BLaER1 (cell line): ENCODE measurements around the gene ELF5.

Experiments
- H3K27ac ChIP-seq: shearing (Covaris generic); formaldehyde crosslinking; 2 replicates; pipeline ENCODE4 v1.8.1; 2022
- H3K27me3 ChIP-seq: shearing (Covaris generic); formaldehyde crosslinking; 2 replicates; pipeline ENCODE4 v1.8.1; 2022
- H3K36me3 ChIP-seq: shearing (Covaris generic); formaldehyde crosslinking; 2 replicates; pipeline ENCODE4 v1.8.1; 2022
- H3K4me1 ChIP-seq: shearing (Covaris generic); formaldehyde crosslinking; 2 replicates; pipeline ENCODE4 v1.8.1; 2022
- H3K4me2 ChIP-seq: shearing (Covaris generic); formaldehyde crosslinking; 2 replicates; pipeline ENCODE4 v1.8.1; 2022
- H3K4me3 ChIP-seq: shearing (Covaris generic); formaldehyde crosslinking; 2 replicates; pipeline ENCODE4 v1.8.1; 2022
- H3K9ac ChIP-seq: shearing (Covaris generic); formaldehyde crosslinking; 2 replicates; pipeline ENCODE4 v1.8.1; 2022
- H3K9me3 ChIP-seq: shearing (Covaris generic); formaldehyde crosslinking; 2 replicates; pipeline ENCODE4 v1.8.1; 2022
- H4K20me1 ChIP-seq: shearing (Covaris generic); formaldehyde crosslinking; 2 replicates; pipeline ENCODE4 v1.8.1; 2022
- Cebpa-rat ChIP-seq: shearing (Covaris generic); IDR thresholded peaks from 2 replicates; pipeline ENCODE4 v1.8.1; 2022

The ELF5 gene

GRCh38 chr11:34480314-34480713 is 33.3 kb downstream of the ELF5 start:
- H3K4me1 ChIP-seq: no peaks in the 10 kb centered on the region
- H3K9me3 ChIP-seq: no peaks in the 10 kb centered on the region
- H3K27ac ChIP-seq: no peak overlapping the region
- H3K9ac ChIP-seq: no peak overlapping the region
- no peak overlapping the region for H3K4me3 ChIP-seq
- no peak for TF ChIP-seq Cebpa-rat
- no peaks in the 10 kb centered on the region for H3K36me3 ChIP-seq
- no peaks in the 10 kb centered on the region for H4K20me1 ChIP-seq
- no peak overlapping the region for H3K4me2 ChIP-seq
- no peaks in the 10 kb centered on the region for H3K27me3 ChIP-seq

- Histone ChIP-seq H3K4me3 (no peak overlapping the region), H3K27ac (no peak overlapping the region), H4K20me1 (no peaks in the 10 kb centered on the region), H3K9ac (no peak overlapping the region), H3K9me3 (no peaks in the 10 kb centered on the region), H3K27me3 (no peaks in the 10 kb centered on the region), H3K4me1 (no peaks in the 10 kb centered on the region), H3K4me2 (no peak overlapping the region), H3K36me3 (peaks cover 3% of the 10 kb centered on the region)
- TF ChIP-seq Cebpa-rat: no peak
Observed at GRCh38 chr11:34478845-34479663, 34.5 kb downstream of the ELF5 start.

- no peak overlapping the region for H3K4me3 ChIP-seq
- H3K9me3 ChIP-seq: no peaks in the 10 kb centered on the region
- no peaks in the 10 kb centered on the region for H3K27me3 ChIP-seq
- peaks cover 25% of the 10 kb centered on the region for H3K36me3 ChIP-seq
- H4K20me1 ChIP-seq: no peaks in the 10 kb centered on the region
- H3K9ac ChIP-seq: no peak overlapping the region
- no peak overlapping the region for H3K27ac ChIP-seq
- no peaks in the 10 kb centered on the region for H3K4me1 ChIP-seq
- H3K4me2 ChIP-seq: no peak overlapping the region
- no peak for TF ChIP-seq Cebpa-rat
Observed at GRCh38 chr11:34476849-34477248, 36.7 kb downstream of the ELF5 start.

- no peaks in the 10 kb centered on the region for H3K27me3 ChIP-seq
Observed at GRCh38 chr11:34475656-34476055, 37.9 kb downstream of the ELF5 start.

GRCh38 chr11:34473603-34474169 is 39.9 kb downstream of the ELF5 start:
- Histone ChIP-seq H3K4me1 (no peaks in the 10 kb centered on the region), H3K9ac (no peak overlapping the region), H3K27ac (no peak overlapping the region), H3K4me2 (no peak overlapping the region), H3K36me3 (peaks cover 56% of the 10 kb centered on the region), H3K4me3 (no peak overlapping the region), H4K20me1 (no peaks in the 10 kb centered on the region), H3K27me3 (no peaks in the 10 kb centered on the region), H3K9me3 (no peaks in the 10 kb centered on the region)
- TF ChIP-seq Cebpa-rat: peak; percentile 72; the same call in 1 of the 2 replicates

More at GRCh38 chr11:34475656-34476055, 37.9 kb downstream of the ELF5 start:
- Histone ChIP-seq H3K9me3 (no peaks in the 10 kb centered on the region), H3K36me3 (peaks cover 36% of the 10 kb centered on the region), H4K20me1 (no peaks in the 10 kb centered on the region), H3K27ac (no peak overlapping the region), H3K9ac (no peak overlapping the region), H3K4me1 (no peaks in the 10 kb centered on the region), H3K4me3 (no peak overlapping the region), H3K4me2 (no peak overlapping the region)
- TF ChIP-seq Cebpa-rat: no peak

GRCh38 chr11:34468209-34468841 is 45.3 kb downstream of the ELF5 start:
- H3K36me3 ChIP-seq: peaks cover 99% of the 10 kb centered on the region

GRCh38 chr11:34466802-34467488 is 46.6 kb downstream of the ELF5 start:
- Histone ChIP-seq H3K9me3 (peaks cover 34% of the 10 kb centered on the region), H3K4me1 (peaks cover 6% of the 10 kb centered on the region; the same call in 1 of the 2 replicates), H3K27ac (no peak overlapping the region), H3K27me3 (no peaks in the 10 kb centered on the region), H3K4me3 (no peak overlapping the region), H4K20me1 (no peaks in the 10 kb centered on the region), H3K4me2 (no peak overlapping the region), H3K9ac (no peak overlapping the region), H3K36me3 (peaks cover 98% of the 10 kb centered on the region)
- no peak for TF ChIP-seq Cebpa-rat

More at GRCh38 chr11:34468209-34468841, 45.3 kb downstream of the ELF5 start:
- H3K4me1 ChIP-seq: peaks cover 6% of the 10 kb centered on the region; the same call in 1 of the 2 replicates
- H3K9ac ChIP-seq: no peak overlapping the region
- TF ChIP-seq Cebpa-rat: no peak
- H3K27me3 ChIP-seq: no peaks in the 10 kb centered on the region
- no peak overlapping the region for H3K4me2 ChIP-seq
- H3K9me3 ChIP-seq: peaks cover 34% of the 10 kb centered on the region
- H4K20me1 ChIP-seq: no peaks in the 10 kb centered on the region
- no peak overlapping the region for H3K27ac ChIP-seq
- H3K4me3 ChIP-seq: no peak overlapping the region

- Histone ChIP-seq H3K27me3 (no peaks in the 10 kb centered on the region), H3K4me3 (no peak overlapping the region), H4K20me1 (no peaks in the 10 kb centered on the region), H3K9ac (no peak overlapping the region), H3K9me3 (peaks cover 38% of the 10 kb centered on the region), H3K4me1 (peaks cover 6% of the 10 kb centered on the region; the same call in 1 of the 2 replicates), H3K4me2 (no peak overlapping the region), H3K27ac (no peak overlapping the region), H3K36me3 (peaks cover 96% of the 10 kb centered on the region)
- no peak for TF ChIP-seq Cebpa-rat
Observed at GRCh38 chr11:34464591-34465051, 49.0 kb downstream of the ELF5 start.

- Histone ChIP-seq H3K4me1 (peaks cover 6% of the 10 kb centered on the region; the same call in 1 of the 2 replicates), H3K4me3 (no peak overlapping the region), H3K36me3 (peaks cover 96% of the 10 kb centered on the region), H3K27ac (no peak overlapping the region), H3K4me2 (no peak overlapping the region), H3K9ac (no peak overlapping the region), H3K27me3 (no peaks in the 10 kb centered on the region), H3K9me3 (peaks cover 22% of the 10 kb centered on the region), H4K20me1 (no peaks in the 10 kb centered on the region)
- no peak for TF ChIP-seq Cebpa-rat
Observed at GRCh38 chr11:34461215-34461614, 52.4 kb downstream of the ELF5 start.
